GM18868 (cell line): ENCODE measurements around the gene ATF5.

ENCODE experiments used
- ATAC-seq: cut with Tn5 transposase; IDR thresholded peaks from one replicate; pipeline ENCODE4 v1.9.1; 2021; ENCODE audit warnings: mild to moderate bottlenecking, moderate library complexity; ENCODE audit not compliant: unreplicated experiment

The ATF5 gene

GRCh38 chr19:49894879-49895565 is 34.0 kb upstream of the ATF5 start:
- peak; percentile 30 for ATAC-seq

- no peak for ATAC-seq
Measured at GRCh38 chr19:49895566-49896297, 33.3 kb upstream of the ATF5 start.

DNA sequence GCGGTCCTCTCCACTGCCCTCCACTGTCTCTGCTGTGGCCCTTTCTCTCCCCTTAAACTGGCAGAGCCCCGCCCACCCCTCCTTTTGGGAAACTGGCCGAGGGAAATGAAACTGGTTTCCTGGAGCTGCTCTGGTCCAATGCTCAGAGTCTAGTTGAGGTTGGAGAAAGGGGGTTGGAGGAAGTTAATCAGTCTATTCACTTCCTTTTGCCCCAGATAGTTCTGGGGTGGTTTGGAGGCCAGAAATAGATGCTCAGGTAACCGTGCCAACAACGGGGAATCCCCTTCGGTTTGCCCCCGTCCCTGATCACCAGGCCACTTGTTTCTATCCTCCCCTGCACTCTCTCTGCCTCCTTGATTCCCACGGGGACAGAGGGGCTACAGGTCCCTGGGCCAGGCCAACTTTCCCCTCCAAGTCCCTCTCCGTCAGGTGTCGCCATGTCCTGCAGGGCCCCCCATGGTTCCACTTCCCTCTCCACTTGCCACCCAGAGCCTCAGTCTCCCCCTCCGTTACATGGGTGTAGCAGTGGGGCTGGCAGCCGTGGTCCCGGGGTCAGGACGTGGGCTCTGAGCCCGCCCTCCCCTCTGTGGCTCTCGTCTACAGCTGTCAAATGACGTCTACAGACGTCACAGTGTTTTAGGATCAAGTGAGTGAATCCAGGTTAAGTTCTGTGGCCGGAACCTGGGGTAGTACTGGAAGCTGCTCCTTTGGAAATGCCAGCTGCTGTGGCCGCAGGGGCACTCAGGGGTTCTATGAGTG is 32.0 kb upstream of the ATF5 start, which contains the start of gene IL4I1:
Gene IL4I1 (minus strand): TSS at position 25 of the 759 bp plus-strand sequence. CDS start 727 bp downstream, outside the sequence.
- peak; percentile 50 for ATAC-seq

GRCh38 chr19:49904136-49904535 is 24.9 kb upstream of the ATF5 start:
- no peak for ATAC-seq

- ATAC-seq, result no peak
Measured at GRCh38 chr19:49906879-49907564, 22.0 kb upstream of the ATF5 start.

- ATAC-seq, result no peak
Measured at GRCh38 chr19:49907745-49908446, 21.1 kb upstream of the ATF5 start.

DNA sequence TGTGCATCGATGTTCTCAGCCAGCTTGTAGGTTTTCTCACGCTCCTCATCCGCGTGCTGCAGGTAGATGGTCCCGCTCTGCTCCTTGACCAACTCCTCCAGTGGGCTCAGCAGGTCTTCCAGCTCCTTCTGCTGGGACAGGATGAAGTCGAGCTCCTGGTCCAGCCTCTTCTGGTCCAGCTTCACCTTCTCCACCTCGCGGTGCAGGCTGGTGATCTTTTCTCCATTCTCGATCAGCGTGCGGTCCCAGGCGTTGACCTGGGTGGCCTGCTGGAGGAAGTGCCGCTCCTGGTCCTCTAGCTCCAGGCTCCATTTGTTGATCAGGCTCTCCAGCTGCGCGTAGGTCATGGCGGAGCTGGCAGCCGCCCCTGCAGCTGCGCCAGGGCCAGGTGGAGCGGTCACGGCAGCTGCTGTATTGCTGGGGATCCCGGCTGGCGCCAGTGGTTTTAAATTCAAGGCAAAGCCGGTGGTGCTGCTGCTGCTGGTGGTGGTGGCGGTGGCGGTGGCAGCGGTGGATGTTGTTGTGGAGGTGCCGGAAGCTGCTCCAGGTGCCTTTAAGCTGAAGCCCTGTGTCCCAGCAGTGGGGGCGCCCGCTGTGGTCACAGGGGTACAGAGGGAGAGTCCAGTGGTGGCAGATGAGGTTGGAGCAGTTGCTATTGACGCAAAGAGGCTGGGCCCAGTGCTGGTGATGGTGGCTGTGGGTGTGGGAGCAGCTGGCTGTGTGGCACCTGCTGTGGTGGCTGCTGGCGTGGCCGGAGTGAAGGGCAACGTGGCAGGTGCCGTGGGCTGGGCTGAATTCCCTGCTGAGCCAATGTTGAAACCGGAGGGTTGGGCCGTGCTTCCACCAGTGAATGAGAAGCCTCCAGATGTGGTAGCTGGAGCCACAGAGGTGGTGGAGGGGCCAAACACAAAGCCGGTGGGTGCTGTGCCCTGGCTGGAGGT is 20.3 kb upstream of the ATF5 start:
- ATAC-seq, result no peak

DNA sequence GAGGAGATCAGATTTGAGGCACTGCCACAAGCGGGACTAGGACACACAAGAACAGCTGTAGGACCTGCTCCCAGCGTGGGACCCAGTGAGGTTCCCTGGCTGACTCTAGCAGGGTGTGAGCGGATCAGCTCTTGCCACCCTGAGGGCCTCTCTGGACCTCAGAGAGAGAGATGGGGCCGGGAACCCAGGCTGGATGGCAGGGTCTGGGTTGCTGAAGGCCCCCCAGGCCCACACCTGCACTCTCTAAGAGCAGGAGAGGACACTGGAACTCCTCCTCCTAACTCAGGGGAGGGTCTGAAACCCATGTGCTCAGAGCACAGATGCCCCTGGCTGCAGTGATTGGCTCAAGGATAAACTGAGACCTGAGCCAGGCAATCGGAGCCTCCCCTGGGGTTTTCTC is 18.8 kb upstream of the ATF5 start:
- no peak for ATAC-seq

- peak; percentile 40 for ATAC-seq
Measured at GRCh38 chr19:49911381-49912145, 17.4 kb upstream of the ATF5 start.

DNA sequence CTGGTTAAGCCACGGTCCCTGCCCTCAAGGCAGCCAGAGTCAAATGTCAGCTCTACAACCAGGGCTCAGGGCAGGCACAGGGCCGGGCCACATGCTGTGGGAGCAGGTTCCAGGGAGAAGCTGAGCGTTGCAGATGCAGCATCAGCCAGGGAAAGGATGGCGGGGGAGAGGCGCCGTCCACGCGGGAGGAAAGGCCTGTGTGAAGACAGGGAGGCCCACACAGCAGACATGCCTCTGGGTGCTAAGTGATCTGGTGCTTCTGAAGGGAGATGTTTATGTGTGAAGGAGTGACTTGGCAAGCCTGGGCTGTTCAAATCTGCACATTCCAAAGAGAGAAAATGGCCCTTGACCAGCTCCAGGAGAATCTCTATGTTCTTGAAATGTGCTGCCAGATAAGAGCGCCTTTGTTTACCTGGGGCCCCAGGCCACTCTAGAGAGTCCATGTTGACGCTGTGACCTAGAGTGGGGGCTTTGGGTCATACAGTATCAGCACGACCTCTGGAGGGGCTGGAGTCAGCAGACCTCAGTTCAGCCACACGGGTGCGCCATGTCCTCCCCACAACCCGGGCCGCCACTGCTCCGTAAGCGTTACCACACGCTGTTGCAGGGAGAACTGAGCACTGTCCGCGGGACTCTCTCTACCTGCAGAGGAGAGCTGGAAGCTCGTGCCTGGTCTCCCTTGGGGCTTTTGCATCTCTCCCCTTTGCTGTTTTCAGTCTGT is 15.9 kb upstream of the ATF5 start:
- ATAC-seq, result no peak

DNA sequence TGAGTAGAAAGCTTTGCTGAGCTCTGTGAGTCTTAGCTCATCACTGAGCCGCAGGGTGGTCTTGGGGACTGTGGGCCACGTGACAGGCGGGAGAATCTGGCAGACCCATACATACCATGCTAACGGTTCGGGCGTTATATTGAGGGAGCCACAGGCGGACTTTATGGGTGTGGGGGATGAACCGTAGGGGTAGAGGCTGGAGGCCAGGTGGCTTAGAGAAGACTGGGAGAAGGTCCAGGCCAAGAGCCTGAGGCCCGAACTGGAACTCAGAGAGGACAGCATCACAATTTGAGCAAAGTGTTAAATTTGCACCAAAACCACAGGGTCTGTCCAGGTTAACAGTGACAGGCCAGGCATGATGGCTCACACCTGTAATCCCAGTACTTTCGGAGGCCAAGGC is 15.3 kb upstream of the ATF5 start:
- no peak for ATAC-seq

- ATAC-seq, result no peak
Measured at GRCh38 chr19:49915271-49915670, 13.7 kb upstream of the ATF5 start.

- ATAC-seq, result no peak
Measured at GRCh38 chr19:49916839-49917733, 11.9 kb upstream of the ATF5 start.

DNA sequence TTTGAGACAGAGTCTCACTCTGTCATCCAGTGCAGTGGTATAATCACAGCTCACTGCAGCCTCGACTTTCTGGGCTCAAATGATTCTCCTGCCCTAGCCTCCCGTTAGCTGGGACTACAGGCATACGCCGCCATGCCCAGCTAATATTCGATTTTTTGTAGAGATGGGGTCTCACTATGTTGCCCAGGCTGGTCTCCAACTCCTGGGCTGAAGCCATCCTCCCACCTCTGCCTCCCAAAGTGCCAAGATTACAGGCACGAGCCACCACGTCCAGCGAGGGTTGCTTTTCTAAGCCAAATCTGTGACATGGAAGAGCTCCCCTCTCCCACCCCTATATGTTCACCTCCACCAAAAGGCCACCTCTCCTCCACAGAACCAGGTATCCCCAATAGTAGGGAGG is 10.9 kb upstream of the ATF5 start:
- ATAC-seq, result no peak

DNA sequence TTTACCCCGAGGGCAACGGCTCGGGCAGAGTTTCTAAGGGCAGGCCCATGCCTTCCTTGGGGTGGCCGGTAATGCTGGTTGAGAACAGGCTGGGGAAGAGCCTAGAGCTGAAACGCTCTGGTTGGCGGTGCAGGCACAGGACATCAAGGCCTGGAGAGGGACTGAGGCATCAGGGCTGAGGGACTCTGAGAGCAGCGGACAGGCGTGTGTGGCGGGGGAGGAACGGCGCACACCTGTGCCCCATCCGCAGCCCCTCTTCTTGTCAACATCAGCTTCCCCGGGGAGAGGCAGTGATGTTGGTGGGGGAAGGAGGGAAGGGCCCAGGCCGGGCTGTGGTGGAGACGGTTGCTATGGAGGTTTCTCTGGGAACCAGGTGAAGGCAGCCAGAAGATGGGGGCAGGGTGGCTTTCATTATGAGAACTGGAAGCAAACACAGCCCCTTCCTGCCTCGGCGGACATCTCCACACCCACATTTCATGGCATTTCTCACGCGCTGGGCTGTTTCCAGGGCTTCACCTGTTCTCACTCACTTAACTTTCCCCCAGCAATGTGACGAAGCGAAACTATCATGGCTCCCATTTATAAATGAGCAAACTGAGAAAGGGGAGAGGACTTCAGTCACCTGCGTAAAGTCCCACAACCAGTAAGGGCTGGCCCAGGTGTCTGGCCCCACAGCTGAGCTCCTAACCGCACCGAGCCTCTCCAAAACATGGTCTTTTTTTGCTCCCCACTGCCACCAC is 8.2 kb upstream of the ATF5 start:
- no peak for ATAC-seq
